Tibial nerve (tissue), 4 donors: ENCODE results near the gene SEC16A. TPM values are rescaled to one million over a fixed set of nuclear protein-coding genes. Genes with fewer than 3 reads are reported as not detected.

Experiments used
- DNase-seq, 2 donors: peaks; one replicate each; pipeline ENCODE4 v3.0.0-alpha.2; 2019; ENCODE audit warnings: low spot score in 2 of 2
- H3K27ac ChIP-seq, 4 donors: fragments of 200-600 bp; sonication (generic) in 3 of 4; one replicate each; pipeline ENCODE4 v1.5.1; 2017 to 2019; ENCODE audit warnings: mild to moderate bottlenecking in 1 of 4
- H3K27me3 ChIP-seq, 2 donors: fragments of 200-600 bp; sonication (generic) in 1 of 2; one replicate each; pipeline versions ENCODE4 v1.5.1 to v1.6.0; 2017 to 2019
- H3K36me3 ChIP-seq, 3 donors: fragments of 200-600 bp; sonication (generic); one replicate each; pipeline ENCODE4 v1.5.1; 2018 to 2019
- H3K4me1 ChIP-seq, 4 donors: fragments of 200-600 bp; sonication (generic) in 3 of 4; one replicate each; pipeline ENCODE4 v1.5.1; 2017 to 2019
- H3K4me3 ChIP-seq, 4 donors: fragments of 200-600 bp; sonication (generic) in 3 of 4; one replicate each; pipeline ENCODE4 v1.5.1; 2017 to 2019; ENCODE audit warnings: mild to moderate bottlenecking in 1 of 4, moderate library complexity in 1 of 4
- H3K9me3 ChIP-seq, 4 donors: fragments of 200-600 bp; sonication (generic) in 3 of 4; one replicate each; pipeline ENCODE4 v1.5.1; 2017 to 2019
- EP300 ChIP-seq, 2 donors: sonication (generic); formaldehyde crosslinking; IDR thresholded peaks; one replicate each; pipeline ENCODE4 v1.6.1; 2017; ENCODE audit warnings: antibody characterized with exemption in 2 of 2, mild to moderate bottlenecking in 1 of 2
- POLR2A ChIP-seq, 2 donors: fragments of 450-650 bp; IDR thresholded peaks; one replicate each; pipeline ENCODE4 v1.6.1; 2017; ENCODE audit warnings: antibody characterized with exemption in 2 of 2, mild to moderate bottlenecking in 2 of 2, moderate library complexity in 2 of 2
- WGBS, 2 donors: methylation state at CpG; one replicate each; pipeline ENCODE4 v1.1.5; 2018; 5-methylcytosine and 5-hydroxymethylcytosine counted together
- total RNA-seq, 4 donors: library from RNA; depleted of rRNA; stranded (reverse); fragments of >200 nt; gene quantifications; one replicate each; pipeline ENCODE4 v1.1.0, GENCODE V29; 2016
- TF ChIP-seq, protein P1 (sequence below), 5 experiments: fragments of 200-600 bp in 3 of 5; fragments of 450-650 bp in 2 of 5; sonication (generic) in 3 of 5; IDR thresholded peaks; one replicate each; pipeline ENCODE4 v1.5.1; 2016 to 2019; ENCODE audit warnings: antibody characterized with exemption in 5 of 5, mild to moderate bottlenecking in 3 of 5, moderate library complexity in 2 of 5

The SEC16A gene
- total RNA-seq, 4 donors from 2014 or later, result 45.8 to 67.5 (median 47.9) TPM

DNA sequence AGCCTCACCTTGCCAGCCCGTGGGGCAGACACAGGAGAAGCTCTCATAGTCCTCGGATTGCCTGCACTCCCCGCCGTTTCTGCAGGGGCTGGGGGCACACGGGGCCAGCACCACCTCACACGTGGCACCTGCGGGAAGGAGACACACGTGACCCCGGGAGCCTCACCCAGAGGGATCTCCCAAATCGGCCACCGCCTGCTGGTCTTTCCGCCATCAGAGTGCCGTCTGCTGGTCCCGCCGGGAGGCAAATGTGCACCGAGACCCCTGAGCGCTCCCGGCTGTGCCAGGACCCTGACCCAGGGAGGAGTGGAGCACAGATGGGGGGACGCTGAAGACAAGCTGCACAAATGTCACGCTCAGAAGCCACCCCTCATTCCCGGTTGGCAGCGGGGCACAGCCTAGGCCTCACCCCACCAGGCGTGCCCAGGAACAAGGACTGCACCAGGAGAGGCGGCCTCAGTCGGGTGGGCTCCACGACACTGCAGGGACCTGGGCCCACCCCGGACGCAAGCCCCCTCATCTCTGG, 28.4 kb upstream of the SEC16A start:
- Histone ChIP-seq H3K27me3 (no peaks in the 10 kb centered on the region), H3K4me3 (no peak overlapping the region), H3K9me3 (no peaks in the 10 kb centered on the region), H3K4me1 (peaks cover 0 to 51% (median 23%) of the 10 kb centered on the region in 4 donors), H3K27ac (peak overlapping the region; percentile 70 to 87 (median 85)), H3K36me3 (peaks cover 5 to 100% (median 46%) of the 10 kb centered on the region in 3 donors)
- 59 to 79% methylated on average over 13 to 24 of the region's 28 CpGs for WGBS, 2 donors
- no peak for TF ChIP-seq POLR2A (IDR thresholded peaks at IDR 0.05)
- TF ChIP-seq, protein P1, sequence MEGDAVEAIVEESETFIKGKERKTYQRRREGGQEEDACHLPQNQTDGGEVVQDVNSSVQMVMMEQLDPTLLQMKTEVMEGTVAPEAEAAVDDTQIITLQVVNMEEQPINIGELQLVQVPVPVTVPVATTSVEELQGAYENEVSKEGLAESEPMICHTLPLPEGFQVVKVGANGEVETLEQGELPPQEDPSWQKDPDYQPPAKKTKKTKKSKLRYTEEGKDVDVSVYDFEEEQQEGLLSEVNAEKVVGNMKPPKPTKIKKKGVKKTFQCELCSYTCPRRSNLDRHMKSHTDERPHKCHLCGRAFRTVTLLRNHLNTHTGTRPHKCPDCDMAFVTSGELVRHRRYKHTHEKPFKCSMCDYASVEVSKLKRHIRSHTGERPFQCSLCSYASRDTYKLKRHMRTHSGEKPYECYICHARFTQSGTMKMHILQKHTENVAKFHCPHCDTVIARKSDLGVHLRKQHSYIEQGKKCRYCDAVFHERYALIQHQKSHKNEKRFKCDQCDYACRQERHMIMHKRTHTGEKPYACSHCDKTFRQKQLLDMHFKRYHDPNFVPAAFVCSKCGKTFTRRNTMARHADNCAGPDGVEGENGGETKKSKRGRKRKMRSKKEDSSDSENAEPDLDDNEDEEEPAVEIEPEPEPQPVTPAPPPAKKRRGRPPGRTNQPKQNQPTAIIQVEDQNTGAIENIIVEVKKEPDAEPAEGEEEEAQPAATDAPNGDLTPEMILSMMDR (IDR thresholded peaks at IDR 0.05), result no peak
- TF ChIP-seq EP300 (IDR thresholded peaks at IDR 0.05), result no peak
- no peak for DNase-seq

DNA sequence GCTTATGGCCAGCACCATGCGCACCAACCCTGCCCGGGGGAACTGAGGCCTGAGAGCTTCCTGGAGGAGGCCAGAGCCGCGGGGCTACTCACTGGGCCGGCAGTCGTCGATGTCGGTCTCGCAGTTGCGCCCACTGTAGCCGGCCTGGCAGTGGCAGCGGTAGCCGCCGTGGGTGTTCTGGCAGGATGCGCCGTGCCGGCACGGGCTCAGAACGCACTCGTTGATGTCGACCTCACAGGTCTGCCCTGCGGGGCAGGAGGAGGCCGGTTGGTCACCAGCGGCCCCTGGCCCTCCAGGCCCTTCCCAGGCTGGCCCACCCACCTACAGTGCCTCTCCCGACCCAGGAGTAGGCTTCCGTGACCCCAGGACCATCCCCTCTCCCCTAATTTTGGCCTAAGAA, 27.7 kb upstream of the SEC16A start:
- Histone ChIP-seq H3K27me3 (no peaks in the 10 kb centered on the region), H3K36me3 (peaks cover 5 to 100% (median 50%) of the 10 kb centered on the region in 3 donors), H3K4me3 (no peak overlapping the region), H3K27ac (peak overlapping the region; percentile 24 to 87 (median 78)), H3K4me1 (peaks cover 0 to 44% (median 21%) of the 10 kb centered on the region in 4 donors), H3K9me3 (no peaks in the 10 kb centered on the region)
- 80 to 97% methylated on average over 13 to 26 of the region's 26 CpGs for WGBS, 2 donors
- no peak for DNase-seq
- no peak for TF ChIP-seq EP300 (IDR thresholded peaks at IDR 0.05)
- TF ChIP-seq, protein P1 (IDR thresholded peaks at IDR 0.05), result no peak
- no peak for TF ChIP-seq POLR2A (IDR thresholded peaks at IDR 0.05)

DNA sequence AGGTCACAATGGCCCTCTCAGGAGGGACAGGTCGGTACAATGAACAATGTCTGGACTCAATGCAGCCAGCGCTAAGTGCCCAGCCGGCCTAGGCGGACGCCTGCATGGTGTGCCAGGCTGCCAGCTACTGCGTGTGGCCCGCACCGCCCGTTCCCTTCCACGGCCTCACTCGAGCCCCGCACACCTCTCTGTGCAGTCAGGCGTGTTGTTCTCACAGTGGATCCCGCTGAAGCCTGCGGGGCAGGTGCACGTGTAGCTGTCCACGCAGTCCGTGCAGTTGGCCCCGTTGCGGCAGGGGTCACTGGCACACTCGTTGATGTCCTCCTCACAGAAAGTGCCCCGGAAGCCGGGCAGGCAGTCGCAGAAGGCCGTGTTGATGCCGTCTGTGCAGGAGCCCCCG, 26.7 kb upstream of the SEC16A start:
- 83 to 87% methylated on average over 14 to 27 of the region's 27 CpGs for WGBS, 2 donors
- Histone ChIP-seq H3K36me3 (peaks cover 0 to 100% (median 49%) of the 10 kb centered on the region in 3 donors), H3K9me3 (no peaks in the 10 kb centered on the region), H3K4me1 (peaks cover 0 to 41% (median 21%) of the 10 kb centered on the region in 4 donors), H3K27me3 (no peaks in the 10 kb centered on the region), H3K27ac (peak overlapping the region in 2 of 4 donors; percentile 87), H3K4me3 (no peak overlapping the region)
- TF ChIP-seq, protein P1 (IDR thresholded peaks at IDR 0.05), result no peak
- TF ChIP-seq POLR2A (IDR thresholded peaks at IDR 0.05) (no peak), EP300 (IDR thresholded peaks at IDR 0.05) (no peak)
- DNase-seq, result no peak

DNA sequence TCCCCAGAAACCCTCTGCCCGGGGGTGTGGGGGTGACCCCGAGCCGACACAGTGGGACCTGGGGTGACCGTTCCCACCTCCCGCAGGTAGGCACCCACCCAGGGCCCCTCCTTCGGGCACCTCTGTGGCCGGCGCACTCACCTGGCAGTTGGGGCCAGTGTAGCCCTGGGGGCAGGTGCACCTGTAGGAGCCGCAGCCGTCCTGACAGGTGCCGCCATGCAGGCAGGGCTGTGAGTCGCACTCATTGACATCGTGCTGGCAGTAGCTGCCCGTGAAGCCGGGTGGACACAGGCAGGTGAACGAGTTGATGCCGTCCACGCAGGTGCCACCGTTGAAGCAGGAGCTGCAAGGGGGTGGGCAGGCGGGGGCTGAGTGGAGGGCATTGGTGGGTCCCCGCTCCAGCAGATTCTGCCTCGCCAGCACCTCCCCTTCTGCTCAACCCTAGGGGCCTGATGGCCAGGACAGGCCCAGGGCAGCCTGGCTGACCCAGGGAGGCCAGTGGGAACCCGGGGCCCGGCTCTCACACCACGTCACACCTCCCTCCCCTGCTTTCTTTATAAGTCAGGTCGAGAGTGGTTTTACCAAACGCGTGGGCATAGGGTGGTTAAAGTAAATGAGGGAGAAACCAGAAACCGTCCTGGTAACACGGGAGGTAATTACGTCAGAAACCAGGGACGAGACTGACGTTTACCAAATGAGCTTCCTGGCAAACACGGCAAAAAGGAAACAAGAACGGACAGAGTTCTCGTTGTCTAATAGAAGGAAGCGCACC, 26.1 kb upstream of the SEC16A start:
- H3K9me3 ChIP-seq, result no peaks in the 10 kb centered on the region
- TF ChIP-seq POLR2A (IDR thresholded peaks at IDR 0.05) (no peak), EP300 (IDR thresholded peaks at IDR 0.05) (no peak)
- TF ChIP-seq, protein P1 (IDR thresholded peaks at IDR 0.05), result no peak
- H3K4me1 ChIP-seq, result peaks cover 0 to 47% (median 21%) of the 10 kb centered on the region in 4 donors
- H3K27ac ChIP-seq, result peak overlapping the region in 1 of 4 donors; percentile 87
- peaks cover 0 to 100% (median 52%) of the 10 kb centered on the region in 3 donors for H3K36me3 ChIP-seq
- WGBS, 2 donors, result 87 to 90% methylated on average over 16 to 29 of the region's 37 CpGs
- H3K4me3 ChIP-seq, result no peak overlapping the region
- H3K27me3 ChIP-seq, result no peaks in the 10 kb centered on the region
- no peak for DNase-seq

DNA sequence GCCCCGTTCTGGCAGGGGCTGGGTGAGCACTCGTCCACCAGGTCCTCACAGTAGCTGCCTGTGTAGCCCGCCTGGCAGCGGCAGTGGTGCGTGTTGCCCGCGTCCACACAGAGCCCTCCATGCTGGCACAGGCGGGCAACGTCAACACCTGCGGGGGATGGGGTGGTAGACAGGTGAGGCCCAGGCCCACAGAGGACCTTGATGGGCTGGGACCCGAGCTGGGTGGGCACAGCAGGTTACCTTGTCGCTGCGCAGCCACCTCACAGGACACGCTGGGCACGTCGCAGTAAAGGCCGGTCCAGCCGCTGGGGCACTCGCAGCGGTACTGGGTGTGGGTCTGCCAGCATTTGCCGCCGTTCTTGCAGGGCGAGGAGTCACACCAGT, 25.1 kb upstream of the SEC16A start:
- peaks cover under 1 to 100% (median 53%) of the 10 kb centered on the region in 3 donors for H3K36me3 ChIP-seq

More for the DNA sequence above, 25.1 kb upstream of the SEC16A start:
- no peaks in the 10 kb centered on the region for H3K9me3 ChIP-seq
- H3K4me1 ChIP-seq, result peaks cover 0 to 44% (median 19%) of the 10 kb centered on the region in 4 donors
- no peaks in the 10 kb centered on the region for H3K27me3 ChIP-seq
- no peak overlapping the region for H3K4me3 ChIP-seq
- 92 to 94% methylated on average over 8 to 11 of the region's 23 CpGs for WGBS, 2 donors
- no peak overlapping the region for H3K27ac ChIP-seq
- TF ChIP-seq EP300 (IDR thresholded peaks at IDR 0.05), result no peak
- TF ChIP-seq, protein P1 (IDR thresholded peaks at IDR 0.05), result no peak
- TF ChIP-seq POLR2A (IDR thresholded peaks at IDR 0.05), result no peak
- no peak for DNase-seq
